Adipocyte (in vitro differentiated cells): Measurements from ENCODE around the gene SLC38A4.

Experiments
- DNase-seq: peaks from one replicate; pipeline ENCODE4 v3.0.0-alpha.2; 2015; ENCODE audit warnings: low read depth
- H3K27me3 ChIP-seq: replicated peaks from 2 replicates; pipeline ENCODE4 v1.7.0; 2013; ENCODE audit warnings: mild to moderate bottlenecking, low read length, moderate library complexity; ENCODE audit not compliant: control insufficient read depth, insufficient read depth
- H3K36me3 ChIP-seq: 2 replicates; pipeline ENCODE4 v1.7.0; 2013; ENCODE audit warnings: low read length, mild to moderate bottlenecking, moderate library complexity; ENCODE audit not compliant: control insufficient read depth, insufficient read depth, severe bottlenecking
- H3K4me1 ChIP-seq: 2 replicates; pipeline ENCODE4 v1.7.0; 2013; ENCODE audit warnings: mild to moderate bottlenecking, low read length, moderate library complexity; ENCODE audit not compliant: control insufficient read depth, insufficient read depth
- H3K4me3 ChIP-seq: 2 replicates; pipeline ENCODE4 v1.7.0; 2013; ENCODE audit warnings: mild to moderate bottlenecking, low read length, moderate library complexity
- H3K9ac ChIP-seq: 2 replicates; pipeline ENCODE4 v1.7.0; 2013; ENCODE audit warnings: mild to moderate bottlenecking, low read length, moderate library complexity
- H3K9me3 ChIP-seq: 2 replicates; pipeline ENCODE4 v1.7.0; 2013; ENCODE audit warnings: mild to moderate bottlenecking, low read length, moderate library complexity; ENCODE audit not compliant: control insufficient read depth

The SLC38A4 gene

DNA sequence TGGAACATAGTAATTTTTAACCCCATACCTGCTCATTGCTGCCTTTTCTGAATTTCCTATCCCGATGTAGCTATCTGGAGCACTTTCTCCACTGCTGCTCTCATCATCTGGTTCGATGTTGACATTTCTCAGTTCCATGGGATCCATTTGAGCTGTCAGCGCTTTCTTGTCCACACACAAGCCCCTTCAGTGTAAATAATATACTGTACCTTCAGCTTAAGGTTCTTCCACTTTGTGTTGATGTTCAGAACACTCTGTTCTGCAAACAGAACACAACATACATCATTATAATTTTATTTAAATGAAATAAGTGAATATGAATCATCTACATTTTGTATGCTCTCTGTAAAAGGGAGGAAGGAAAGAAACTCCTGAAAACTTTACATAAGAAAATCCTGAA, 32.9 kb downstream of the SLC38A4 start:
- H3K9ac ChIP-seq, result no peak overlapping the region
- H3K9me3 ChIP-seq, result peaks cover 22% of the 10 kb centered on the region
- no peak for DNase-seq
- H3K27me3 ChIP-seq, result no peaks in the 10 kb centered on the region
- H3K4me1 ChIP-seq, result peaks cover 5% of the 10 kb centered on the region
- H3K4me3 ChIP-seq, result no peak overlapping the region
- no peaks in the 10 kb centered on the region for H3K36me3 ChIP-seq

DNA sequence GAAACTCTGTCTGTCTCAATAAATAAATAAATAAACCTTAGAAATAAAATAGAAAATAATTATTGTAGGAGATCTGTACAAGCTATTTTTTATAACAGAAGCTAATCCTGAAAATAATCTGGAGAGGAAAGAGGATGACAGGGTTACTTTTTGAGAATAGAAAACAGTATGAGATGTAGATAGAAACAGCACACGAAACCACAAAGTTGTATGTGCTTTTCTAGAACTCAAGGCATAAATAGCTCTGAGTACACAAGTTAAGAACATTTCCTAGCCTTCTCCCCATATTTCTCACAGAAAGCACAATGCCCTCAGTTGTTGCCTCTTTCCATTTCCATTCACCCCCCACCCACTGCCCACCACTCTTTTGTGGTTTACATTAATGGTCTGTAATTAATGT, 35.7 kb downstream of the SLC38A4 start:
- Histone ChIP-seq H3K4me1 (peaks cover 26% of the 10 kb centered on the region), H3K9ac (no peak overlapping the region), H3K4me3 (no peak overlapping the region), H3K9me3 (peaks cover 13% of the 10 kb centered on the region), H3K36me3 (no peaks in the 10 kb centered on the region), H3K27me3 (no peaks in the 10 kb centered on the region)
- DNase-seq, result no peak

DNA sequence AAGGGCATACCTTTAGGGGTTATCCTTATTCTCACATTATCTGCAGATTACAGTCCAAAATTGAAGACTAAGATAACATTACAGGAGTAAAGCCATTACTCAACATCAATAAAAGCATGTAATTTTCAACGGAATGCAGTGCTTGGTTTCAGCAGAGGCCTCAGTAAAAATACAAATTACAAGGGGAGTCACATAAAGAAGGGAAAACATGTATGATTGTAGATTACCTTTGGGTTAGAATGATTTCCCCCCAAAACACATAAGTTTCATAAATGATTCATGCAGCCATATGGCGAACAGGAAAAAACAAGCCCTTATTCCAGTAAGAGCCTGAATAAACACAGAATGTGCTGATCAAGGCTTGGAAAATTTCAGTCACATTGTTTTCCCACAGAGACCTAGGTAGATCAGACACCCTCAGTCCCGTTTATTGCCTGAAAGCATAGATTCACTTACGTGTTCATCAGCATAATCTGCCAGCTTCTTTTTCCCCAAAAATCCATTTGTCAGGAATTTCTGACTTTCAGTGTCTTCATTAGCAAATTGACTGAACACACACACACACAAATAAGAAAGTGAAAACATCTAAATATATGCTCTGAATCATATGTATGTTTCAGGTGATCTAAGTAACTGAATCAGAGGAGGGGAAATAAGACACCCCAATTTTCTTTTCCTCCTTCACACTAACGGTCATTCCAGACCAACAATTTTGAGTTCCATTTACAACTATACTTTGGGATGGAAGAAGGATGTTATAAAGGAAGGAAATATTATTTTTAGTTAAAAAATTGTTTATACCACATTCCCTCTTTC, 37.5 kb downstream of the SLC38A4 start:
- H3K9me3 ChIP-seq, result no peaks in the 10 kb centered on the region
- no peaks in the 10 kb centered on the region for H3K27me3 ChIP-seq
- no peak overlapping the region for H3K9ac ChIP-seq
- H3K4me3 ChIP-seq, result no peak overlapping the region
- peak; percentile 50 for DNase-seq
- no peaks in the 10 kb centered on the region for H3K36me3 ChIP-seq
- H3K4me1 ChIP-seq, result peaks cover 42% of the 10 kb centered on the region

DNA sequence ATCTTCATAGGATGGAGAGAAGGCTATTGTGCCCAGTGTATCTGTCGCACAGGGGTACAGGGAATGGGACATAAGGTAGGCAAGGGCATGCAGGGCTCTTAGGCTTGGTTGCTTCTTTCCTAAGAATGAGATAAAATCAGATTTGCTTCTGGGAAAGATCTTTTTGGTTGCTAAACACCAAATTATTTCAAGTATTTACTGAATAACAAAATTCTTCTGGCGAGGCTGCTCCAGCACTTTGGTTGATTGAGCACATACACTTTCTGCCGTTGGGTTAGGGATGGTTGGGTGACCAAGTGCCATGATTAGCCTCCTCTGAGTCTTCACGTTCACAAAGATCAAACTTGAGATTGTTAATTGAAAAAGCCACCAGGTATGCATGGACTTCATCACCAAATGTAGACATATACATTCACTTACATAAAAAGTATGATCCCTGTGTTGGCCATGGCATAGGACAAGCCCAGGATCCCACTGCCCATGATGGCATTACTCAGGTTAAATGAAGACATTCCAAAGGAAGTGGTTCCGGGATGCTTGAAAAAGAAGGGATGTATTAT, 38.2 kb downstream of the SLC38A4 start:
- Histone ChIP-seq H3K4me1 (peaks cover 42% of the 10 kb centered on the region), H3K9me3 (no peaks in the 10 kb centered on the region), H3K4me3 (no peak overlapping the region), H3K9ac (no peak overlapping the region), H3K36me3 (no peaks in the 10 kb centered on the region), H3K27me3 (no peaks in the 10 kb centered on the region)
- peak; percentile 54 for DNase-seq

DNA sequence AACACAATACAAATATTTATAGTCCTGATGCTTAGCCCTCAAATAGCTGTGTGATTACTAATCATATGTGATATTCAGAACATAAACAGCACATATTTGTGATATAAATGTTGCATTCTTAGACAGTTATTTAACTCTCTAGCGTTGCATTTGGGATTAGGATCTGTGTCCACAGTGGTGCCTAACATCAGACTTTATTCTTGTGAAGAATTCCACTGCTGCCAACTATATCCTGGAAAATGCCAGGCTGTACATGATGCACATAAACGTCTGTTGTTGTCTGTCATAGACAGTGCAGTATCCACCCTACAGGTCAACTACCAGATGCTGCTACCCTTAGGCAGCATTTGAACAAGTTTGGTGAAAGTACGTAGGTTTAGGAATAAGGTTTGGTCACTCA, 39.0 kb downstream of the SLC38A4 start:
- DNase-seq, result peak; percentile 87
- Histone ChIP-seq H3K9me3 (no peaks in the 10 kb centered on the region), H3K36me3 (no peaks in the 10 kb centered on the region), H3K9ac (no peak overlapping the region), H3K27me3 (no peaks in the 10 kb centered on the region), H3K4me3 (no peak overlapping the region), H3K4me1 (peaks cover 42% of the 10 kb centered on the region)

DNA sequence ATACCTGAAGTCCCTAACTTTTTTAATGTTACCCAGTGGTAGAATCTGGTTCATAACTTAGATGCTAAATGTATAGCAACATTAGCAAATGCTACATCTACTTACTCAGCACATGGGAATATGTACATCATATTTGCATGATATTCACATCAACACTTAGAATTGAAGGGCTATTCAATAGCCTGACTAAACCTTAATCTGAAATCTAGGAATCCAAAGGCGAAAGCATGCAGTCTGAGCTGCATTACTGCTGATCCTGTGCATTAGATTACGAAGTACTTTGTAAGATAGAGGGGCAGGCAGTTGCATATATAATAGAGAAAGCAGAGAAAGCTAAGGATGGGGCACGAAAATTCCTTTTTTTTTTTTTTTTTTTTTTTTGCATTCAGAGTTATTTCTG, 40.4 kb downstream of the SLC38A4 start:
- Histone ChIP-seq H3K36me3 (no peaks in the 10 kb centered on the region), H3K9ac (peak overlapping the region; percentile 36), H3K4me3 (no peak overlapping the region), H3K9me3 (no peaks in the 10 kb centered on the region), H3K27me3 (no peaks in the 10 kb centered on the region), H3K4me1 (peaks cover 42% of the 10 kb centered on the region)
- DNase-seq, result peak; percentile 16

DNA sequence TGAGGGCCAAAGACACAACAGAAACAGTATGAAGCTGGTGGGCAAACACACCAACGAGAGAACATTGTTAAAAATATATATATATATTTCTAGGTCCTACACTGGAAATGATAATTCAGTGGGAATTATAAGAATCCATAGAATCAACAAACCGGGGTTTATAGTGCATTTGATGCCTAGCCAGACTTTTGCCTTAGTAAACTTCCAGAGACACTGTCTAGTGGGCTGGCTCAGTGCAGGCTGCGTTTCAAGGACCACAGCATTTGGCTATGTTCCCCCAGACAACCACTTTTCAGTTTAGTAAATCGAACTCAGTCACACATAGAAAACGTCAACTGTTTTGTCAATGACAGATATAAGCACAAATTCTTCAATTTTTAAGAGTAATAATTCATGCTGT, 41.9 kb downstream of the SLC38A4 start:
- Histone ChIP-seq H3K36me3 (no peaks in the 10 kb centered on the region), H3K9ac (no peak overlapping the region), H3K4me3 (no peak overlapping the region), H3K4me1 (peaks cover 42% of the 10 kb centered on the region), H3K27me3 (no peaks in the 10 kb centered on the region), H3K9me3 (no peaks in the 10 kb centered on the region)
- DNase-seq, result peak; percentile 69

DNA sequence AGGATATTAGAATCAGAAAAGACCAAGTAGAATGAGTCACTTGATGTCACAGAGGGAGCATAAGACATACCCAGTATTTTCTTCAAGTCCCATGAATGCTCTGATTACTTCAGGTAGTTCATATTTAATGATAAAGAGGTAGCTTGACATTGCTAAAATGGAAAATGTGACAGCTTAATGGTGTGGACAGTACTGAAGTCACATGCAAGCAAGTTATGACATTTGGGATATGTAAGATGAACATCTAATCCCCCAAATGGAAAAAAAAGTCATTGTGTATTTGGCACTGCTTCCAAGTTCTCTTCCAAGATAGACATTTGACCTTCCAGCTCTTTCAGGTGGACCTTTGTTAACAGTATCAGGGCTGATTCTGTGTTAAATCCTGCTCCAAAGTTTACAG, 45.9 kb downstream of the SLC38A4 start:
- Histone ChIP-seq H3K9ac (no peak overlapping the region), H3K27me3 (no peaks in the 10 kb centered on the region), H3K4me3 (no peak overlapping the region), H3K4me1 (peaks cover 17% of the 10 kb centered on the region), H3K36me3 (no peaks in the 10 kb centered on the region), H3K9me3 (no peaks in the 10 kb centered on the region)
- no peak for DNase-seq

DNA sequence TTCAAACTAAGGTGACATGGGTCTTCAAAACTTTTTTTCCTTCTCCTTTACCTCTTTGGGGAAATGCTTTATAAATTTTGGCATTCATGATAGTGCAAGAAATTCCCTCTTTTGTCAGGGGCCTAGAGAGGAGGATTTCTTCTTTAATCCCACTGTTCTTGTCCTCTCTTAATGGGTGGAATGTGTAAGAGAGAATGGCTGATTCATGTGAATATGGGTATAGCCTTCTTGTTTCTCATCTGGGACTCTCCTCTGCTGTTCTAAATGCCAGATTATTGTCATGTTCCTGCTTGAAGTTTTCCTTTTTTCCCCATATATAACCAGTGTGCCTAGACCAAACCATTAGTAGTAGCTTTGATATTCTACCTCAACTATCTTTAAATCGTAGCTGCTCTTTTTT, 46.7 kb downstream of the SLC38A4 start:
- Histone ChIP-seq H3K4me3 (no peak overlapping the region), H3K36me3 (no peaks in the 10 kb centered on the region), H3K27me3 (no peaks in the 10 kb centered on the region), H3K9ac (no peak overlapping the region), H3K4me1 (peaks cover 17% of the 10 kb centered on the region), H3K9me3 (no peaks in the 10 kb centered on the region)
- DNase-seq, result no peak

DNA sequence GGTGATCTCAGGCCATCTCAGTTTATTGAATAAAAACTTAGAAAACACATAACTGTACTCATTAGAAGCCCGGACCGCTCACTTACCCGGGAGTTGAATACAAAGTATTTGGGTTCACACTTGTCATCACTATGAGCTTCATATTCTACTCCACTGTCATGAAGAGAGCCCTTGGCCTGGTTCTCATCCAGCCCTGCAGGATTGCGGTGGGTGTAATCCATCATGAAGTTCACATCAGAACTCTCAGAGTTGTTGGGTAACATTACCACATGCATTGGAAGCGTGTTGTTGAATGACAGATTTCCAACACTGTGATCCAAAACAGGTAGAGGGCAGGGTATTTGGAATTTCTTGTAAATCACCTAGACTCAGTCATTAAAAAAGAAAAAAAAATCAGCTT, 47.4 kb downstream of the SLC38A4 start:
- H3K27me3 ChIP-seq, result no peaks in the 10 kb centered on the region
- no peaks in the 10 kb centered on the region for H3K36me3 ChIP-seq
- H3K9ac ChIP-seq, result no peak overlapping the region
- peaks cover 18% of the 10 kb centered on the region for H3K4me1 ChIP-seq
- DNase-seq, result no peak
- H3K9me3 ChIP-seq, result no peaks in the 10 kb centered on the region
- no peak overlapping the region for H3K4me3 ChIP-seq

DNA sequence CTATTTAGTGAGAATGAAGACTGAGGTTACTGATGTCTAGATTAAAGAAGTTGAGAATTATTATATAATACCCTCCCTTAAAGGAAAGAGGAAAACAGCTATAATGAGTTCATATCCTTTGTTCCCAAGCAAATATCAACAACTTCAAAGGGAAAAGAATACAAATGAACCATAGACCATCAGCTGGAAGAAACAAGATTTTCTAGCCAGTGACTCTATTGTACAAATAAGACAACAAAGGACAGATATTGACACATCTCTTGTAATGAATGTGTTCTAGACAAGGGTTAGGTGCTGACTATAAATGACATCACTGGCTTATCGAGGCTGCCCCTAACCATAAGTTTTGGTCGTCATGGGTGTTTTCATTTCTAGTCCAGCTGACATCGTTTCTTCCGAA, 48.2 kb downstream of the SLC38A4 start:
- no peak for DNase-seq
- Histone ChIP-seq H3K9ac (no peak overlapping the region), H3K4me3 (no peak overlapping the region), H3K36me3 (no peaks in the 10 kb centered on the region), H3K9me3 (no peaks in the 10 kb centered on the region), H3K4me1 (peaks cover 25% of the 10 kb centered on the region), H3K27me3 (no peaks in the 10 kb centered on the region)

DNA sequence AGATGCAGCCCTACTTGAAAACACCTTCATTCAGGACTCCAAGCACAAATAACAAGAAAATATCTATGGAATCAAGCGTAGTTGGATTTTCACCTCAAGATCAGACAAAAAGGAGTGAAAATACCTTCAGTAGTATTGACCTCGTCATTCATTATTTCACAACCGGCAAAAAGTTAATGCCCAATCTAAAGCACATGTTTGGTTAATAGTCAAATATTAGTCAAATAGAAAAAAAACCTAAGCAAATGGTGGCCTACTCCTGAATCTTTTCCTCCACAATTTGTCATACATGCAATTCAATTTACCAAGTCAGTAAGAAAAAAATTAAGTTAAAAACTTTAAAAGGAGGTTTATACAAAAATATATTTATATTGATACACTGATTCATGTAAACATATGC, 50.0 kb downstream of the SLC38A4 start:
- Histone ChIP-seq H3K4me3 (no peak overlapping the region), H3K9me3 (no peaks in the 10 kb centered on the region), H3K27me3 (no peaks in the 10 kb centered on the region), H3K36me3 (no peaks in the 10 kb centered on the region), H3K4me1 (peaks cover 43% of the 10 kb centered on the region), H3K9ac (no peak overlapping the region)
- DNase-seq, result no peak
